HepG2 (cell line): Measurements from ENCODE around the gene USP36. TPM values are rescaled to one million over a fixed set of nuclear protein-coding genes. Genes with fewer than 3 reads are reported as not detected.

Experiments
- CEBPG ChIP-seq: IDR thresholded peaks from 2 replicates; pipeline ENCODE4 v1.6.1; 2016
- CTCF ChIP-seq: sonication (generic); formaldehyde crosslinking; IDR thresholded peaks from 2 replicates; pipeline ENCODE4 v1.5.0; 2020; ENCODE audit warnings: mild to moderate bottlenecking, missing genetic modification reagents, moderate library complexity
- ELF3 ChIP-seq: IDR thresholded peaks from 2 replicates; pipeline ENCODE4 v1.6.1; 2016; ENCODE audit warnings: missing genetic modification reagents, missing compliant biosample characterization
- HES4 ChIP-seq: sonication (generic); formaldehyde crosslinking; IDR thresholded peaks from 2 replicates; pipeline ENCODE4 v1.9.0; 2021; ENCODE audit warnings: mild to moderate bottlenecking, missing genetic modification reagents, borderline replicate concordance
- HMG20B ChIP-seq: conservative IDR thresholded peaks from 2 replicates; pipeline ENCODE4 v1.6.1; 2016; ENCODE audit warnings: missing genetic modification reagents, missing compliant biosample characterization
- MBD4 ChIP-seq: IDR thresholded peaks from 2 replicates; pipeline ENCODE4 v1.6.1; 2012; ENCODE audit warnings: low read length, inconsistent platforms, borderline replicate concordance
- MBNL3 ChIP-seq: fragments of 250-450 bp; sonication (Bioruptor Pico); conservative IDR thresholded peaks from 2 replicates; pipeline ENCODE4 v1.8.0; 2022; ENCODE audit warnings: mild to moderate bottlenecking, inconsistent platforms
- MIER2 ChIP-seq: IDR thresholded peaks from 2 replicates; pipeline ENCODE4 v1.6.1; 2016; ENCODE audit warnings: missing biosample characterization, missing genetic modification reagents
- NR2F2 ChIP-seq: IDR thresholded peaks from 2 replicates; pipeline ENCODE4 v1.6.1; 2012; ENCODE audit warnings: low read depth, inconsistent platforms, borderline replicate concordance
- PHB2 ChIP-seq: fragments of 450-650 bp; IDR thresholded peaks from 2 replicates; pipeline ENCODE4 v1.6.1; 2018; ENCODE audit not compliant: partially characterized antibody
- RFXAP ChIP-seq: sonication (generic); formaldehyde crosslinking; IDR thresholded peaks from 2 replicates; pipeline ENCODE4 v1.4.0; 2020; ENCODE audit warnings: missing genetic modification reagents, borderline replicate concordance
- SALL2 ChIP-seq: sonication (generic); formaldehyde crosslinking; IDR thresholded peaks from 2 replicates; pipeline ENCODE4 v1.8.1; 2023; ENCODE audit warnings: mild to moderate bottlenecking, missing genetic modification reagents, inconsistent platforms
- USF2 ChIP-seq, 2 experiments: sonication (generic) in 1 of 2; formaldehyde crosslinking in 1 of 2; IDR thresholded peaks; 2 replicates each; pipeline versions ENCODE4 v1.5.1 to v1.6.1; 2011 to 2020; ENCODE audit warnings: borderline replicate concordance in 1 of 2, low read depth in 1 of 2, low read length in 1 of 2, mild to moderate bottlenecking in 1 of 2, missing genetic modification reagents in 1 of 2, moderate library complexity in 1 of 2
- ZMAT3 ChIP-seq: sonication (generic); formaldehyde crosslinking; conservative IDR thresholded peaks from 2 replicates; pipeline ENCODE4 v1.7.0; 2021; ENCODE audit warnings: missing genetic modification reagents
- ZMYM2 ChIP-seq: sonication (generic); formaldehyde crosslinking; IDR thresholded peaks from 2 replicates; pipeline ENCODE4 v1.8.0; 2022; ENCODE audit warnings: mild to moderate bottlenecking, missing genetic modification reagents
- ZNF121 ChIP-seq: sonication (generic); formaldehyde crosslinking; IDR thresholded peaks from 2 replicates; pipeline ENCODE4 v1.5.0; 2020; ENCODE audit warnings: mild to moderate bottlenecking, missing genetic modification reagents
- ZNF224 ChIP-seq: sonication (generic); formaldehyde crosslinking; IDR thresholded peaks from 2 replicates; pipeline ENCODE4 v1.5.0; 2020; ENCODE audit warnings: mild to moderate bottlenecking, missing genetic modification reagents
- ZNF543 ChIP-seq: sonication (generic); formaldehyde crosslinking; IDR thresholded peaks from 2 replicates; pipeline ENCODE4 v1.4.0; 2020; ENCODE audit warnings: mild to moderate bottlenecking, missing genetic modification reagents
- ZNF7 ChIP-seq: IDR thresholded peaks from 2 replicates; pipeline ENCODE4 v1.6.1; 2016; ENCODE audit warnings: missing biosample characterization, missing genetic modification reagents
- ZNF724P ChIP-seq: sonication (generic); formaldehyde crosslinking; IDR thresholded peaks from 2 replicates; pipeline ENCODE4 v1.8.0; 2022; ENCODE audit warnings: missing genetic modification reagents, borderline replicate concordance
- ZNF749 ChIP-seq: sonication (generic); formaldehyde crosslinking; IDR thresholded peaks from 2 replicates; pipeline ENCODE4 v1.8.0; 2022; ENCODE audit warnings: mild to moderate bottlenecking, missing genetic modification reagents, moderate library complexity, borderline replicate concordance
- ZNF816 ChIP-seq: sonication (generic); formaldehyde crosslinking; IDR thresholded peaks from 2 replicates; pipeline ENCODE4 v1.8.0; 2022; ENCODE audit warnings: missing genetic modification reagents, mild to moderate bottlenecking, borderline replicate concordance
- polyA plus RNA-seq, 8 experiments: library from polyadenylated mRNA; depleted of rRNA in 3 of 8; stranded (reverse) in 7 of 8; unstranded in 1 of 8; fragments of >200 nt; fragmentation: Illumina TruSeq in 4 of 8; extraction: Trizol in 4 of 8; gene quantifications; 2 replicates each; pipeline versions ENCODE4 v1.2.1 to v1.2.3, GENCODE V29; 2011 to 2016; ENCODE audit warnings: low read depth in 4 of 8, missing spikeins in 1 of 8, mixed read lengths in 1 of 8; ENCODE audit not compliant: insufficient read depth in 1 of 8
- total RNA-seq, 5 experiments: library from RNA; depleted of rRNA; stranded (reverse); fragments of >200 nt; fragmentation: Illumina TruSeq; extraction: Trizol; gene quantifications; 2 replicates each; pipeline ENCODE4 v1.2.3, GENCODE V29; 2016; ENCODE audit warnings: low read depth in 1 of 5
- TF ChIP-seq, protein P1 (sequence below): sonication (generic); formaldehyde crosslinking; IDR thresholded peaks from 2 replicates; pipeline ENCODE4 v1.4.0; 2020; ENCODE audit warnings: missing genetic modification reagents
- TF ChIP-seq, protein P2 (sequence below): sonication (generic); formaldehyde crosslinking; IDR thresholded peaks from 2 replicates; pipeline ENCODE4 v1.8.0; 2022; ENCODE audit warnings: mild to moderate bottlenecking, missing genetic modification reagents, moderate library complexity

USP36 gene
- total and polyA plus RNA-seq, 2 of the 13 experiments (the other 11 are each of a cell fraction or from before 2014, with no cell fraction given), result 29.6 to 45.9 TPM

GRCh38 chr17:78748730-78749317 lies 91.8 kb downstream of the USP36 start (continued):
- TF ChIP-seq CTCF, result no peak
- 0 out of 2 replicates have a peak, but pooled peaks have one; percentile 38 for TF ChIP-seq MIER2
- TF ChIP-seq HMG20B (CRISPR knock-in tag), result 0 out of 2 replicates have a peak, but pooled peaks have one; percentile 51
- no peak for TF ChIP-seq ZNF724P (CRISPR knock-in tag)
- peak; percentile 67 for TF ChIP-seq RFXAP
- peak; percentile 64 for TF ChIP-seq ZNF121 (CRISPR knock-in tag)
- peak; percentile 79 for TF ChIP-seq NR2F2
- TF ChIP-seq PHB2, result no peak
- TF ChIP-seq HES4 (CRISPR knock-in tag), result no peak
- TF ChIP-seq ZMAT3 (CRISPR knock-in tag), result 0 out of 2 replicates have a peak, but pooled peaks have one; percentile 25
- TF ChIP-seq, protein P1, sequence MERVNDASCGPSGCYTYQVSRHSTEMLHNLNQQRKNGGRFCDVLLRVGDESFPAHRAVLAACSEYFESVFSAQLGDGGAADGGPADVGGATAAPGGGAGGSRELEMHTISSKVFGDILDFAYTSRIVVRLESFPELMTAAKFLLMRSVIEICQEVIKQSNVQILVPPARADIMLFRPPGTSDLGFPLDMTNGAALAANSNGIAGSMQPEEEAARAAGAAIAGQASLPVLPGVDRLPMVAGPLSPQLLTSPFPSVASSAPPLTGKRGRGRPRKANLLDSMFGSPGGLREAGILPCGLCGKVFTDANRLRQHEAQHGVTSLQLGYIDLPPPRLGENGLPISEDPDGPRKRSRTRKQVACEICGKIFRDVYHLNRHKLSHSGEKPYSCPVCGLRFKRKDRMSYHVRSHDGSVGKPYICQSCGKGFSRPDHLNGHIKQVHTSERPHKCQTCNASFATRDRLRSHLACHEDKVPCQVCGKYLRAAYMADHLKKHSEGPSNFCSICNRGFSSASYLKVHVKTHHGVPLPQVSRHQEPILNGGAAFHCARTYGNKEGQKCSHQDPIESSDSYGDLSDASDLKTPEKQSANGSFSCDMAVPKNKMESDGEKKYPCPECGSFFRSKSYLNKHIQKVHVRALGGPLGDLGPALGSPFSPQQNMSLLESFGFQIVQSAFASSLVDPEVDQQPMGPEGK, result peak; percentile 65; the same call in 1 of the 2 replicates
- TF ChIP-seq MBNL3 (CRISPR knock-in tag), result no peak
- TF ChIP-seq ZNF7 (CRISPR knock-in tag), result 0 out of 2 replicates have a peak, but pooled peaks have one; percentile 2
- TF ChIP-seq, protein P2, sequence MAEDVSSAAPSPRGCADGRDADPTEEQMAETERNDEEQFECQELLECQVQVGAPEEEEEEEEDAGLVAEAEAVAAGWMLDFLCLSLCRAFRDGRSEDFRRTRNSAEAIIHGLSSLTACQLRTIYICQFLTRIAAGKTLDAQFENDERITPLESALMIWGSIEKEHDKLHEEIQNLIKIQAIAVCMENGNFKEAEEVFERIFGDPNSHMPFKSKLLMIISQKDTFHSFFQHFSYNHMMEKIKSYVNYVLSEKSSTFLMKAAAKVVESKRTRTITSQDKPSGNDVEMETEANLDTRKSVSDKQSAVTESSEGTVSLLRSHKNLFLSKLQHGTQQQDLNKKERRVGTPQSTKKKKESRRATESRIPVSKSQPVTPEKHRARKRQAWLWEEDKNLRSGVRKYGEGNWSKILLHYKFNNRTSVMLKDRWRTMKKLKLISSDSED (CRISPR knock-in tag), result no peak
- TF ChIP-seq CEBPG (CRISPR knock-in tag), result peak; percentile 79
- TF ChIP-seq ZNF543 (CRISPR knock-in tag), result 0 out of 2 replicates have a peak, but pooled peaks have one; percentile 35
- TF ChIP-seq ELF3 (CRISPR knock-in tag), result peak; percentile 75
- peak; percentile 84 for TF ChIP-seq ZMYM2 (CRISPR knock-in tag)
- no peak; the same call in 1 of the 2 replicates for TF ChIP-seq MBD4
- TF ChIP-seq SALL2 (CRISPR knock-in tag), result peak; percentile 57; the same call in 1 of the 2 replicates
- no peak for TF ChIP-seq ZNF749 (CRISPR knock-in tag)
- TF ChIP-seq USF2 (IDR thresholded peaks at IDR 0.05; ENCODE audit: low read depth, low read length), result peak; percentile 54
- peak; percentile 74; the same call in 1 of the 2 replicates for TF ChIP-seq USF2 (CRISPR knock-in tag; IDR thresholded peaks at IDR 0.05; ENCODE audit: borderline replicate concordance)
- TF ChIP-seq ZNF224 (CRISPR knock-in tag), result no peak
- TF ChIP-seq ZNF816 (CRISPR knock-in tag), result no peak
